Upper lobe of left lung (tissue), 6 donors: ENCODE data around the gene SPIRE2. TPM values are rescaled to one million over a fixed set of nuclear protein-coding genes. Genes with fewer than 3 reads are reported as not detected.

ENCODE experiments used
- ATAC-seq, 2 donors: fragments of 200-7000 bp; cut with Tn5 transposase; one replicate each; pipeline ENCODE4 v1.9.1; 2022; ENCODE audit warnings: mild to moderate bottlenecking in 2 of 2, moderate library complexity in 2 of 2; ENCODE audit not compliant: low FRiP score in 2 of 2
- DNase-seq, 2 donors: peaks; one replicate each; pipeline ENCODE4 v3.0.0-alpha.2; 2019 to 2020
- H3K27ac ChIP-seq, 4 donors: fragments of 200-600 bp; sonication (generic); one replicate each; pipeline ENCODE4 v1.5.1; 2016 to 2019
- H3K27me3 ChIP-seq, 4 donors: fragments of 200-600 bp; sonication (generic); one replicate each; pipeline ENCODE4 v1.5.1; 2017 to 2019
- H3K36me3 ChIP-seq, 4 donors: fragments of 200-600 bp; sonication (generic); one replicate each; pipeline ENCODE4 v1.5.1; 2016 to 2019
- H3K4me1 ChIP-seq, 4 donors: fragments of 200-600 bp; sonication (generic); one replicate each; pipeline ENCODE4 v1.5.1; 2018 to 2019
- H3K4me3 ChIP-seq, 4 donors: fragments of 200-600 bp; sonication (generic); one replicate each; pipeline ENCODE4 v1.5.1; 2017 to 2019; ENCODE audit warnings: mild to moderate bottlenecking in 2 of 4, moderate library complexity in 1 of 4
- H3K9me3 ChIP-seq, 4 donors: fragments of 200-600 bp; sonication (generic); one replicate each; pipeline ENCODE4 v1.5.1; 2018 to 2019
- EP300 ChIP-seq, 4 donors: sonication (generic); formaldehyde crosslinking; IDR thresholded peaks; one replicate each; pipeline ENCODE4 v1.5.1; 2017; ENCODE audit warnings: antibody characterized with exemption in 4 of 4, control low read depth in 2 of 4
- POLR2A ChIP-seq, 4 donors: fragments of 450-650 bp; IDR thresholded peaks; one replicate each; pipeline ENCODE4 v1.5.1; 2016 to 2017; ENCODE audit warnings: antibody characterized with exemption in 4 of 4, mild to moderate bottlenecking in 2 of 4
- POLR2AphosphoS5 ChIP-seq, 2 donors: sonication (generic); formaldehyde crosslinking; IDR thresholded peaks; one replicate each; pipeline ENCODE4 v1.5.1; 2017; ENCODE audit warnings: antibody characterized with exemption in 2 of 2
- WGBS, 2 donors: methylation state at CpG; one replicate each; pipeline ENCODE4 v1.1.5; 2017 to 2018; 5-methylcytosine and 5-hydroxymethylcytosine counted together
- total RNA-seq, 6 donors: library from RNA; depleted of rRNA in 4 of 6; stranded (reverse); fragments of >200 nt in 4 of 6; gene quantifications; one replicate each; pipeline versions ENCODE4 v1.1.0 to v1.2.1, GENCODE V29; 2016 to 2021
- TF ChIP-seq, protein P1 (sequence below), 6 experiments: fragments of 450-650 bp in 4 of 6; fragments of 200-600 bp in 2 of 6; sonication (generic) in 2 of 6; IDR thresholded peaks; one replicate each; pipeline ENCODE4 v1.5.1; 2016 to 2019; ENCODE audit warnings: antibody characterized with exemption in 6 of 6
- donor health status: DM: no; HTN: no; CAD: no; lungs with moderate emphysema.
- donor health status: DM: no; HTN: yes; CAD: no; lungs with severe emphysema.

The SPIRE2 gene
- total RNA-seq, 6 donors from 2014 or later = 6.1 to 52.4 (median 14.7) TPM

DNA sequence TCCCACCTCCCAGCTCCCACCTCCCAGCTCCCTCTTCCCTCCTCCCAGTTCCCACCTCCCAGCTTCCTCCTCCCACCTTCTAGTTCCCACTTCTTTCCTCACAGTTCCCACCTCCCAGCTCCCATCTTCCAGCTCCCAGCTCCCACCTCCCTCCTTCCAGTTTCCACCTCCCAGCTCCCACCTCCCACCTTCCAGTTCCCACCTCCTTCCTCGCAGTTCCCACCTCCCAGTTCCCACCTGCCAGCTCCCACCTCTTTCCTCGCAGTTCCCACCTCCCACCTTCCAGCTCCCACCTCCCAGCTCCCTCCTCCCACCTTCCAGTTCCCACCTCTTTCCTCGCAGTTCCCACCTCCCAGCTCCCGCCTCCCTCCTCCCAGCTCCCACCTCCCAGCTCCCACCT lies 80.0 kb downstream of the SPIRE2 start:
- 95 to 99% methylated on average over 4 of the region's 4 CpGs for WGBS, 2 donors
- no peak for ATAC-seq
- Histone ChIP-seq H3K4me3 (no peak overlapping the region), H3K27ac (no peak overlapping the region), H3K4me1 (peaks cover 0 to 7% (median 4%) of the 10 kb centered on the region in 4 donors), H3K9me3 (no peaks in the 10 kb centered on the region), H3K36me3 (peaks cover 7 to 87% (median 69%) of the 10 kb centered on the region in 4 donors), H3K27me3 (no peaks in the 10 kb centered on the region)
- no peak for DNase-seq
- TF ChIP-seq, protein P1, sequence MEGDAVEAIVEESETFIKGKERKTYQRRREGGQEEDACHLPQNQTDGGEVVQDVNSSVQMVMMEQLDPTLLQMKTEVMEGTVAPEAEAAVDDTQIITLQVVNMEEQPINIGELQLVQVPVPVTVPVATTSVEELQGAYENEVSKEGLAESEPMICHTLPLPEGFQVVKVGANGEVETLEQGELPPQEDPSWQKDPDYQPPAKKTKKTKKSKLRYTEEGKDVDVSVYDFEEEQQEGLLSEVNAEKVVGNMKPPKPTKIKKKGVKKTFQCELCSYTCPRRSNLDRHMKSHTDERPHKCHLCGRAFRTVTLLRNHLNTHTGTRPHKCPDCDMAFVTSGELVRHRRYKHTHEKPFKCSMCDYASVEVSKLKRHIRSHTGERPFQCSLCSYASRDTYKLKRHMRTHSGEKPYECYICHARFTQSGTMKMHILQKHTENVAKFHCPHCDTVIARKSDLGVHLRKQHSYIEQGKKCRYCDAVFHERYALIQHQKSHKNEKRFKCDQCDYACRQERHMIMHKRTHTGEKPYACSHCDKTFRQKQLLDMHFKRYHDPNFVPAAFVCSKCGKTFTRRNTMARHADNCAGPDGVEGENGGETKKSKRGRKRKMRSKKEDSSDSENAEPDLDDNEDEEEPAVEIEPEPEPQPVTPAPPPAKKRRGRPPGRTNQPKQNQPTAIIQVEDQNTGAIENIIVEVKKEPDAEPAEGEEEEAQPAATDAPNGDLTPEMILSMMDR (IDR thresholded peaks at IDR 0.05) = no peak
- TF ChIP-seq POLR2A (IDR thresholded peaks at IDR 0.05) (no peak), POLR2AphosphoS5 (IDR thresholded peaks at IDR 0.05) (no peak), EP300 (IDR thresholded peaks at IDR 0.05) (no peak)

DNA sequence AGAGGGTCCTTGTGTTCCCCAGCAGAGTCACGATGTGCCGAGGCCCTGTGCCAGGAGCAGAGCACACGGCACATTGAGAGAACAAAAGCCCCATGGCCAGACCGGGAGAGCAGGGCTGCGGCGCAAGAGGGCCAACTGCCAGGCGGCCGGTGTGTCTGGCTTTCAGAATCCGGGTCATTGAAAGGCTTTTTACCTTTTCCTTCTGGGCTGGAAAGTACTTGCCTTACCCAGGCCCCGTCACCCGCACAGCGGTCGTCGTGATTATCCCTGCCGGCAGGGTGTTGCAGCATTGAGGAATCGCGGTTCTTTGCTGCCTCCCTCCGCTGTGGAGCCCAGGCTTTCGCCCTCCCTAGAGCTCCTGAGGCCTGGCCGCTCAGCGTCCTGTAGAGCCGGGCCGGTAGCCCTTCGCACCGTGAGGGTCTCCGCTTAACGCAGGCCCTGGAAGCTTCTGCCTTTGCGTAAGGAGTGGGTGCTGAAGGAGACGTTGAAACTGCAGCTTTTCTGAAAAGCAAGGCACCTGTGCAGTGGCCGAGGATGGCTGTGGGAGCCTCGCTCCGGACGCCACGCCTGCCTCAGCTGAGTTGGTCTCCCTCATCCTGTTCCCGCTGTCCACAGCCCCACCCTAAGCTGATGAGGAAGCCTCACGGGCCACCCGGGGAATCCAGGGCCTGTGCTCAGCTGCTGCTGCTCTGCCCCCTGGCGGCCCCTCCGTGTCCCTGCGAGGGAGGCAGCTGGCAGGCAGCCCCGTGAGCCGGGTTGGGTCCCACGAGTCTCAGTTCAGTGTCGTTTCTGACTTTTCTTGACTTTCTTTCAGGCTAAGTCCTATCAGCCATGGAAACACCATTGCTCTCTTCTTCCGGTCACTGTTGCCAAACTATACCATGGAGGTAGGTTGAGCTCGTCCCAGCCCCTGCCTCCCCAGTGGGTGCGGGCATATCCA lies 81.8 kb downstream of the SPIRE2 start:
- DNase-seq = peak; percentile 76 to 93
- Histone ChIP-seq H3K4me1 (peaks cover 0 to 7% (median 4%) of the 10 kb centered on the region in 4 donors), H3K4me3 (no peak overlapping the region), H3K9me3 (no peaks in the 10 kb centered on the region), H3K36me3 (peaks cover 0 to 69% (median 51%) of the 10 kb centered on the region in 4 donors), H3K27me3 (no peaks in the 10 kb centered on the region), H3K27ac (peak overlapping the region in 1 of 4 donors; percentile 6)
- WGBS, 2 donors = 68 to 73% methylated on average over 38 to 46 of the region's 47 CpGs
- peak; percentile 35 to 40 for TF ChIP-seq POLR2AphosphoS5 (IDR thresholded peaks at IDR 0.05)
- TF ChIP-seq, protein P1 (IDR thresholded peaks at IDR 0.05) = peak; percentile 83 to 90 (median 87)
- TF ChIP-seq POLR2A (IDR thresholded peaks at IDR 0.05) = no peak
- ATAC-seq = peak; percentile 84 to 94

DNA sequence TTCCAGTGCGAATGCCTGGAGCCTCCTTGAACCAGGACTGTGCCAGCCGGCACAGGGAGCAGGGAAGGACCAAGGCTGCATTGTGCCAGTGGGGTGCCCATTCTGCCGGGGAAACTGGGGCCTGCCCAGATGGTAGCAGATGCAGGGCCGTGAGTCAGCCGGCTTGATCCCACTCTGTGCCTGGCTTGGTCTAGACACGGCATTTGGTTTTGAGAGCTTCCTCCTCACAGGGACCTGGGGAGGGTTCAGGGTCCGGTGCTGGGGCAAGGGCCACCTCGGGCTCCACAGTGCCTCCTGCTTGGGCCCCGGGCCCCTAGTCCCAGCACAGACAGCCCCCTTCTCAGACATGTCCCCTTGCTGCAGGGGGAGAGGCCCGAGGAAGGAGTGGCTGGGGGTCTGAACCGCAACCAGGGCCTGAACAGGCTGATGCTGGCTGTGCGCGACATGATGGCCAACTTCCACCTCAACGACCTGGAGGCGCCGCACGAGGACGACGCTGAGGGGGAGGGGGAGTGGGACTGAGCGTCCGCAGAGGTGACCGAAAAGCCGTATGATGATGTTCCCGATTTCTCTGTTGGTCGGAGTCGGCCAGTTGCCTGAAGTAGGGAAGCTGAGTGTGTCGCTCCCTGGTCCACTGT lies 82.6 kb downstream of the SPIRE2 start:
- Histone ChIP-seq H3K4me3 (no peak overlapping the region), H3K4me1 (peaks cover 0 to 7% (median 4%) of the 10 kb centered on the region in 4 donors), H3K9me3 (no peaks in the 10 kb centered on the region), H3K36me3 (peaks cover 0 to 61% (median 43%) of the 10 kb centered on the region in 4 donors), H3K27me3 (no peaks in the 10 kb centered on the region), H3K27ac (peak overlapping the region in 1 of 4 donors; percentile 6)
- peak in 1 of 2 donors; percentile 61 for DNase-seq
- WGBS, 2 donors = 94 to 95% methylated on average over 21 to 27 of the region's 27 CpGs
- ATAC-seq = peak; percentile 1
- no peak for TF ChIP-seq POLR2AphosphoS5 (IDR thresholded peaks at IDR 0.05)
- TF ChIP-seq, protein P1 (IDR thresholded peaks at IDR 0.05) = no peak
- no peak for TF ChIP-seq EP300 (IDR thresholded peaks at IDR 0.05)
- no peak for TF ChIP-seq POLR2A (IDR thresholded peaks at IDR 0.05)

GRCh38 chr16:89911375-89911774 lies 83.1 kb downstream of the SPIRE2 start:
- H3K36me3 ChIP-seq = peaks cover 0 to 55% (median 38%) of the 10 kb centered on the region in 4 donors
- WGBS, 2 donors = 91% methylated on average over 14 of the region's 14 CpGs
- TF ChIP-seq EP300 (IDR thresholded peaks at IDR 0.05) = no peak
- TF ChIP-seq POLR2AphosphoS5 (IDR thresholded peaks at IDR 0.05) = no peak
- TF ChIP-seq POLR2A (IDR thresholded peaks at IDR 0.05) = no peak
- TF ChIP-seq, protein P1 (IDR thresholded peaks at IDR 0.05) = no peak
- H3K9me3 ChIP-seq = no peaks in the 10 kb centered on the region
- H3K27ac ChIP-seq = no peak overlapping the region
- DNase-seq (peak in 1 of 2 donors; percentile 42), ATAC-seq (no peak)
- no peak overlapping the region for H3K4me3 ChIP-seq
- peaks cover 0 to 7% (median 4%) of the 10 kb centered on the region in 4 donors for H3K4me1 ChIP-seq
- H3K27me3 ChIP-seq = no peaks in the 10 kb centered on the region
